Uterus (tissue), 2 donors: Measurements from ENCODE around the gene MYBPH.

Experiments used
- CTCF ChIP-seq, 4 experiments: fragments of 200-600 bp in 2 of 4; fragments of 450-650 bp in 2 of 4; sonication (generic) in 2 of 4; IDR thresholded peaks; one replicate each; pipeline ENCODE4 v1.5.1; 2016 to 2019; ENCODE audit warnings: antibody characterized with exemption in 4 of 4, mild to moderate bottlenecking in 2 of 4, moderate library complexity in 1 of 4
- POLR2A ChIP-seq, 2 donors: fragments of 450-650 bp; IDR thresholded peaks; one replicate each; pipeline ENCODE4 v1.6.1; 2016; ENCODE audit warnings: antibody characterized with exemption in 2 of 2, mild to moderate bottlenecking in 1 of 2, moderate library complexity in 1 of 2

- TF ChIP-seq CTCF (IDR thresholded peaks at IDR 0.05) (no peak), POLR2A (IDR thresholded peaks at IDR 0.05) (no peak)
Observed at GRCh38 chr1:203126866-203127665, 48.6 kb downstream of the MYBPH start.
